Measurements from ENCODE around the gene CDK14.

GRCh38 chr7:90603346-90603745, 7.2 kb downstream of the CDK14 start:
- TF ChIP-seq CTCF (IDR thresholded peaks at IDR 0.05) = no peak
- TF ChIP-seq POLR2A (IDR thresholded peaks at IDR 0.05) = no peak
